GM12873 (cell line): ENCODE data around the gene NT5DC1.

Experiments
- CTCF ChIP-seq: IDR thresholded peaks from 2 replicates; pipeline ENCODE4 v1.5.1; 2012; ENCODE audit warnings: low read depth, mild to moderate bottlenecking, moderate library complexity, low read length, control low read depth; ENCODE audit not compliant: insufficient read depth; ENCODE audit errors: missing control alignments

Gene NT5DC1

GRCh38 chr6:116254297-116255056 is 153.8 kb downstream of the NT5DC1 start:
- TF ChIP-seq CTCF, result no peak

GRCh38 chr6:116255246-116255800 is 154.7 kb downstream of the NT5DC1 start:
- TF ChIP-seq CTCF, result no peak

GRCh38 chr6:116256694-116257093 is 156.0 kb downstream of the NT5DC1 start:
- no peak for TF ChIP-seq CTCF

- TF ChIP-seq CTCF, result no peak
Observed at GRCh38 chr6:116258520-116258919, 157.9 kb downstream of the NT5DC1 start.

GRCh38 chr6:116263353-116263752 is 162.7 kb downstream of the NT5DC1 start:
- TF ChIP-seq CTCF, result no peak

GRCh38 chr6:116265041-116265829 is 164.6 kb downstream of the NT5DC1 start:
- no peak for TF ChIP-seq CTCF

- TF ChIP-seq CTCF, result no peak
Observed at GRCh38 chr6:116266803-116267202, 166.2 kb downstream of the NT5DC1 start.
